GM15510 (cell line): ENCODE data around the gene PLA2G2C.

Source experiments
- POLR2A ChIP-seq: IDR thresholded peaks from 3 replicates; pipeline ENCODE4 v1.6.1; 2011; ENCODE audit warnings: borderline replicate concordance; ENCODE audit not compliant: insufficient read length; ENCODE audit errors: extremely low read depth

Gene PLA2G2C, protein sequence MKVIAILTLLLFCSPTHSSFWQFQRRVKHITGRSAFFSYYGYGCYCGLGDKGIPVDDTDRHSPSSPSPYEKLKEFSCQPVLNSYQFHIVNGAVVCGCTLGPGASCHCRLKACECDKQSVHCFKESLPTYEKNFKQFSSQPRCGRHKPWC

DNA sequence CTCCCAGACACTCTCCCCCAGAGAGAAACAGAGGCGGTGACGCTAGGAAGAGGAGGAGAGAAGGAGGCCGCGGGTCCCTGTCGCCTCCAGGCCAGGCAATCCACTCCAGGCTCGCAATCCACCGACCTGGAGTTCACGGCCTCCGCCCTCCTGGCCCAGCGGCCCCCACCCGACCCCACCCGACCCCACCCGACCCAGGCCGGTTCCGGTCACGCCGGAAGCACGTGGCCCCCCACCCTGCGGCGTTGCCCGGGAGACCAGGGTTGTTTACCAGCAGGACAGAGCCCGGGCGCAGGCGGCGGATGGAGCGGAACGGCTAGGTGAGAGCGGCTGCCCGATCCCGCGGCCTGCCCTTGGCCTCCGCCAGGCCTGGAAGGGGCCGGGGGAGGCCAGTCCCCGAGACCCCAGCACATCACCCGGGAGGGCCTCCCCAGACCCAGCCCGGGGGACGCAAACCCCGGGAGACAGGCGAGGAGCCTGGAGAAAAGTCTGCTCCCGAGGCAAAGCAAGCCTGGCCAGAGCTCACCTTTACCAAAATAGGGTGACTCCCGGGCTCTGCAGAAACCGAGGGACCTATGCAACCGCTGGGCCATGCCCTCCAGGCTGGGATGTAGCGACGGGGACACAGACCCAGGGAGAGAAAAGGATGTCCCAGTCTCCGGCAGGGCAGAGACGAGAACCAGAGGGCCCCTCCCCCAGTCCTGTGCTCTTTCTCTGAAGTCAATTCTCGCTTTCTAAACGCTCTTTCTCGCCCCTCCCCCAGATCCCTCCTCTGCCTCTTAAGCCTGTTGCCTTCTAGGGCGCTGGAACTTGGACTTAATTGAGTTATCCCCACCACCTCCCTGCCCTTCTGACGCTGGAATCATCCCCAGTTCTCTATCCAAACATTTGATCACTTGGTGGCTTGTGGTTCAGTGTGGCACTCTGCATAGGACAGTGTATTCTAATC lies at the start of gene PLA2G2C, which contains the start of gene UBXN10:
Gene PLA2G2C, minus strand, starts transcription at position 685 of the 949 bp plus-strand sequence. CDS start 9,155 bp downstream, outside the sequence.
Gene UBXN10, plus strand, starts transcription at position 263 of the 949 bp plus-strand sequence. CDS start 4,466 bp downstream, outside the sequence.
- no peak for TF ChIP-seq POLR2A

- no peak for TF ChIP-seq POLR2A
These were observed 48.6 kb upstream of the PLA2G2C start for GRCh38 chr1:20234788-20235535.

DNA sequence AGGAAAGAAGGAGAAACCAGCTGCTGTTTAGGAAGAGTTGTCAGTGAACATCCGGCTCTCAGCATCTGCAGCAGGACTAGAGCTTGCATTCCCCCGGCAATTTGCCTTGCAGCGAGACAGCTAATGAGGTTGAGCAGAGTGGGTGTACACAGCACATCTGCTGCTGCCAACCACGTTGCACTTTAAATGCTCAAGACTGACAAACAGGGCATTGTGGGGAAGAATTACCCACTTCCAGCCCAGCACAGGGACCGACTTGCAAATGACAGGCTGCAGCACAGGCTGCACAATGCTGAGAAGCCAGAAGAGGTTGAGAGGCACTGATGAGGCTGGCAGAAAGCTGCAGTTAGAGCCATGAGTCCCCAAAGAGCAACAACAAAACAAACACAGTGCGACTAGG lies 47.5 kb upstream of the PLA2G2C start:
- TF ChIP-seq POLR2A: no peak

- TF ChIP-seq POLR2A: no peak
These were observed 47.1 kb upstream of the PLA2G2C start for GRCh38 chr1:20233394-20233793.

DNA sequence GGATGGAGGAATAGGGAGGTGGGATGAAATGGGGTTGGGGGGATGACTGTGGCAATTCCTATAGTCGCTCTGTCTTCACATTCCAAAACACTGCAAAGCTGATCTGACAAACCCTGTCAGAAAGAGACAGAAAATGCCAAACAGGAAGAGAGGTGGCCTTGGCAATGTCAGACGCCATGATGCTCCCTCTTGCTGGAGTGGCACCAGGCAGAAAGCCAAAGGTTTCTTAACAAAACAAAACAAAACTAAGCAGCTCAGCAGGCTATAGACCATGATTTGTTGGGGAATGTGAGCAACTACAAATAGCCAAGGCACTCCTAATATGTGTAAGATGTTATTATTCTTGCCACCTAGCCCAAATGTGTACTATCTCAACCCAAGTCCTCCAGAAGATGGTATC lies 42.9 kb upstream of the PLA2G2C start:
- no peak for TF ChIP-seq POLR2A

DNA sequence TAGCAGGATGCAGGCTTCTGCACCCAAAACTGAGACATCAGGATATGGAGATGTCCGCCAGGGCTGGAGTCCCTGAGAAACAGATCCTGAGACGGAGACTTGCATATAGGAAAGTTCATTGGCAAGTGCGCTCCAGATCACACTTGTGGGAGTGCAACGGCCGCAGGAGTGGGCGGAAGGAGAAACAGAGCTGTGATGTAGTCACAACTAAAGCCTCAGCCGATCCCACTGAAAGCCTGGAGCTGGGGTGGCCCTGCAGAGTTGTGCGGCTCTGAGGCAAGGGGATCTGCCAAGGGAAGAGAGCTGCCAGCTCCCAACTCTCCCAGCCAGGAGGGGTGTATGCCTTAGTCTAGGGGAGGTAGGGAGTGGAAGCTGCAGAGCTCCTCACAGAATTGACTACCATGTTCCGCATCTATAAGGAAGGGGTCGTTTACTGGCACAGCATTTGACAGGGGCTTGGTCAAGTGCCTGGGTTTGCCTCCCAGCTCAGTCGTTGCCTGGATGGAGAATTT lies 42.1 kb upstream of the PLA2G2C start:
- TF ChIP-seq POLR2A: no peak

DNA sequence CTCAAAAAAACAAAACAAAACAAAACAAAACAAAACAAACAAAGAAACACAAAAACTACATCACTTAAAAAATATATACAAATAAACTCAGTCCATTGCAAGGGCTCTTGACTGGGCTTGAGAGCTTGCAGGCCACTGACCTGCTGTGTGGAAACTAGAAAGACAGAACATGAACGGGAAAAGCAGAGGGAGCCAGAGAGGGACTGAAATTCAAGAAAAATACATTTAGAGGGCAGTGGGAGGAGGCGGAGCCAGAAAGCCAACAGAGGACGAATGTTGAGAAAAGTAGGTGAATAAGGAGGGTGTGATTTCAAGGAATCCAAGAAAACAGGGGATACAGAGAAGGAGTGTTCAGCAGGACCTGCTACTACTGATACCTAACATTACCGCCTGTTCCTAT lies 41.4 kb upstream of the PLA2G2C start:
- no peak for TF ChIP-seq POLR2A

DNA sequence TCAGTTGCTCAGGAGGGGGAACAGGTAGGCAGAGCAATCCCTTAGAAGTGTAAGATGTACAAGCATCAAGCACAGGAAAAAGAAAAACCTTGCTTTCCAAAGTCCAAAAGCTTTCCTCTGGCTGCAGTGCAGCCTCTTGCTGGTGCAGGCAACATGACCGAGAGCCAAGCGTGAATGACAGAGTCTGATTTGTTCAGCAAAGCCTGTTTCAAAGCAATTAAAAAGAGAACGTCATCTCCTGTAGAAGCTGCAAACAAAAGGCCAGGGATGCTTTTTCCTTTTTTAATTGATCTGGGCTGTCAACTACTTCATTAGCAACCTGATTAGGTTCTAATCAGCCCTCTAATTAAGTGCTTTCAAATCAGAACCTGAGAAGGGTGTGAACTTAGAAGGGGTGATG lies 38.2 kb upstream of the PLA2G2C start:
- no peak for TF ChIP-seq POLR2A

DNA sequence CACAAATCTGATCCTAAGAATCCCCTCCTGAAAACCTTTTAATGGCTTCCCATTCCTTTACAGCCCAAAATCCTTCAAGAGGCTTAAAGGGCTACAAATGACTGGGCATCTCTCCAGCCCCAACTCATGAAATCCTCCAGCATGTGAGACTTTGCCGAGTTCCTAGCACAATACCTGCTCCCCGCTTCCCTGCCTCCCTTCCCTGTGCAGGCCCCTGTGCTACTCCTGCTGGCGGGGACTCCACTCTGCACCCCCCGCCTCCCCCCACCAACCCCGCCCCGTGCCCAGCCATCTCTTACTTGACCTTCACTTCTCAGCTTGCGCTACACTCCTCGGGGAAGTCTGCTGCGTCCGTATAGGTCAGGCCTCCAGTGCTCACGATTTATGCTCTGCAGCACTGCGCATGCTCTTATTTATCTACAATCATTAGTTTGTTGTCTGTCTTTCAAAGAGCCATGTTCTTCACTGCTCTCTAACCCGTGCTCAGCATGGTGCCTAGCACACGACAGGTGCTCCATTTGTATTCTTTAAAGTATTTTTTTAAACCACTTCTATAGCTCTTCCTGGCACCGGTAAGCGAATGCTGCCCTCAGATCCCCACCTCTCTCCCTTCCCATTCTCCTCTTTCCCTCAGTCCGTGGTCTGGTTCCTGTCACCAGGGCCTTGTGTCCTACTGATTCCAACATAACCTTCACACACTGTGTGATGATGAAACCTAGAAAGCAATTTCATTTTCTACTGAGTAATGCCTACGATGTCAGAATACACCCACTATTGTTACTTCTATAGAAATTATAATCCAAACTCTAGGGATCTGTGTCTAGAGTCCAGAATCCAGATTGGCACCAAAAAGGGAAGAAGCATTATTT lies 37.5 kb upstream of the PLA2G2C start:
- TF ChIP-seq POLR2A: no peak

DNA sequence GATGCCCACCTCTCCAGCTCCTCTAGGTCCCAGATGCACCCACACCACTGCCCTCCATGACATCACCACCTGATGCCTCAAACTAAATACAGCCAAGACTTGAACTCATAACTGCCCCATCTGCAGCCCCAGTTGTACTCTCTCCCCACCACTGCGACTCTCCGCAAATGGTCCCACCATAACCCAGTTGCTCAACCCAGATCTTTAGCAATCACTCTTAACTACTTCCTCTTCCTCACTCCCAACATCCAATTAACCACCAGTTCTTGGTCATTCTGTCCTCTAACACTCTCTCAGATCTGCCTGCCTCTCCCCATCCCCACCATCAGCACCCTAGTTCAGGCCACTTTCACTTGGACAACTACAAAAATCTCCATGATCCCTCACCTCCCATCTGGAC lies 36.8 kb upstream of the PLA2G2C start:
- no peak for TF ChIP-seq POLR2A

GRCh38 chr1:20220036-20220435 lies 33.7 kb upstream of the PLA2G2C start:
- no peak for TF ChIP-seq POLR2A

GRCh38 chr1:20216574-20216973 lies 30.3 kb upstream of the PLA2G2C start:
- TF ChIP-seq POLR2A: no peak

DNA sequence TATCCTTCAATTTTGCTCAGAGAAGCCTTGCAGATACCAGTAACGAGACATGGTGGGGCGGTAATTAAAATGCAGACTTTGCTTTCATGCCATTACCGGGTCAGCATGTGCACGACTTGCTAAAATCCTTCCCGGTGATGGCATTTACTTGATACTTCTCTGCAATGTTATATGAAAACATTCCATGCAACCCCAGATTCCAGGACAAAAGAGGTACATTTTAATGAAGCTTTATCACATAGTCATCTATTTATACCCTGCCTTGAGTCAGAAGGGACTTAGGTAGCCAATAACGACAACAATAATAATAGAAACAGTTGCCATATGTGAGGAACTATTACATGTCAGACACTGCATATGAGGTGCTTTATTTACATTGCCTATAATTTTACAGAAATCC lies 29.4 kb upstream of the PLA2G2C start:
- no peak for TF ChIP-seq POLR2A
